ENCODE measurements around the gene DCTD. TPM values are rescaled to one million over a fixed set of nuclear protein-coding genes. Genes with fewer than 3 reads are reported as not detected.

The DCTD gene
- total RNA-seq, 1 donor from 2014 or later = 99.4 TPM

DNA sequence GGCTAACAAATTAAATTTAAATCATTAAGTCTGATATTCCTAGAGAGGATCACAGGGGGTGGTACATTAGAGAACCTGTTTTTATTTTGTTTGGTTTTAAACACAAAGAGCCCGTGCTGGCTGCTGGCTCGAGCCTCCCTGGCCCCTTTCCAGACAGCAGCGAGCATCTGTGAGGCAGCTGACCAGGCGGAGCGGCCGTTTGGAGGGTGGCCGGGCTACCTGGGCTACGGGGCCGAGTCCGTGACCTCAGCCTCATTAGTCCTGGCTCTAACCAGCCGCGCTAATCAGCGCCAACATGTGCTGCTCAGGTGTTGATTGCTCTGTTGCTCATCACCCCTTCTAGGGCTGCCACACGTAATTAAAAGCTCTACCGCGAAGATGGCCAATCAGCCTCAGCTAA is 35.3 kb downstream of the DCTD start:
- H3K36me3 Mint-ChIP-seq (ENCODE audit: insufficient read depth) = peaks cover 54% of the 10 kb centered on the region
- peaks cover 11% of the 10 kb centered on the region for H3K4me1 Mint-ChIP-seq (ENCODE audit: low read depth)
- no peak overlapping the region for H3K4me3 Mint-ChIP-seq (ENCODE audit: low read depth)
- no peak for DNase-seq (ENCODE audit: low spot score, unreplicated experiment)
- peaks cover 7% of the 10 kb centered on the region for H3K27me3 Mint-ChIP-seq
- TF ChIP-seq, protein P1, sequence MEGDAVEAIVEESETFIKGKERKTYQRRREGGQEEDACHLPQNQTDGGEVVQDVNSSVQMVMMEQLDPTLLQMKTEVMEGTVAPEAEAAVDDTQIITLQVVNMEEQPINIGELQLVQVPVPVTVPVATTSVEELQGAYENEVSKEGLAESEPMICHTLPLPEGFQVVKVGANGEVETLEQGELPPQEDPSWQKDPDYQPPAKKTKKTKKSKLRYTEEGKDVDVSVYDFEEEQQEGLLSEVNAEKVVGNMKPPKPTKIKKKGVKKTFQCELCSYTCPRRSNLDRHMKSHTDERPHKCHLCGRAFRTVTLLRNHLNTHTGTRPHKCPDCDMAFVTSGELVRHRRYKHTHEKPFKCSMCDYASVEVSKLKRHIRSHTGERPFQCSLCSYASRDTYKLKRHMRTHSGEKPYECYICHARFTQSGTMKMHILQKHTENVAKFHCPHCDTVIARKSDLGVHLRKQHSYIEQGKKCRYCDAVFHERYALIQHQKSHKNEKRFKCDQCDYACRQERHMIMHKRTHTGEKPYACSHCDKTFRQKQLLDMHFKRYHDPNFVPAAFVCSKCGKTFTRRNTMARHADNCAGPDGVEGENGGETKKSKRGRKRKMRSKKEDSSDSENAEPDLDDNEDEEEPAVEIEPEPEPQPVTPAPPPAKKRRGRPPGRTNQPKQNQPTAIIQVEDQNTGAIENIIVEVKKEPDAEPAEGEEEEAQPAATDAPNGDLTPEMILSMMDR (IDR thresholded peaks at IDR 0.05; ENCODE audit: unreplicated experiment) = no peak
- no peak overlapping the region for H3K27ac Mint-ChIP-seq
- H3K9me3 Mint-ChIP-seq (ENCODE audit: low read depth) = peaks cover 31% of the 10 kb centered on the region

- Mint-ChIP-seq H3K36me3 (ENCODE audit: insufficient read depth) (peaks cover 42% of the 10 kb centered on the region), H3K27ac (peak overlapping the region; percentile 84), H3K4me1 (ENCODE audit: low read depth) (peaks cover 11% of the 10 kb centered on the region), H3K9me3 (ENCODE audit: low read depth) (peaks cover 24% of the 10 kb centered on the region), H3K27me3 (peaks cover 7% of the 10 kb centered on the region), H3K4me3 (ENCODE audit: low read depth) (no peak overlapping the region)
- DNase-seq (ENCODE audit: low spot score, unreplicated experiment) = no peak
- TF ChIP-seq, protein P1 (IDR thresholded peaks at IDR 0.05; ENCODE audit: unreplicated experiment) = no peak
Observed at GRCh38 chr4:182880387-182881356, 36.5 kb downstream of the DCTD start.

DNA sequence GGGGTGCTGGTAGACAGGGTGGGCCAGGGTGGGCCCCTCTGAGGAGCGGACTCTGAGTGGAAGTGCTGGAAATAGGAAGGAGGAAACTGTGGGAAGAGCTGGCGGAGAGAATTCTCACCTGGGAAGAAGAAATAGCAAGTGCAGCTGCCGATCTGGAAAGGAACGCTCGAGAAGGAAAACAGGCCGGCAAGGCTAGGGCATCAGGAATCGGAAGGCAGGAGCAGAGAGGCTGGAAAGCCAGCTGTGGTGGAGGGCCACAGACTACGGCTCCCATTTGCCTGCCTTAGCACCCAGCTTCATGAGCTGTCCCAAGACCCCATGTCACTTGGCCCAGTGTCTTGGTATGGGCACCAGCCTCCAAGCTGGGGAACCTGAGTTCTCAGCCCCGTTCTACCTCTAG is 37.3 kb downstream of the DCTD start:
- TF ChIP-seq, protein P1 (IDR thresholded peaks at IDR 0.05; ENCODE audit: unreplicated experiment) = no peak
- Mint-ChIP-seq H3K4me3 (ENCODE audit: low read depth) (no peak overlapping the region), H3K9me3 (ENCODE audit: low read depth) (peaks cover 18% of the 10 kb centered on the region), H3K4me1 (ENCODE audit: low read depth) (peaks cover 11% of the 10 kb centered on the region), H3K27me3 (peaks cover 7% of the 10 kb centered on the region), H3K36me3 (ENCODE audit: insufficient read depth) (peaks cover 37% of the 10 kb centered on the region), H3K27ac (no peak overlapping the region)
- DNase-seq (ENCODE audit: low spot score, unreplicated experiment) = no peak

GRCh38 chr4:182878633-182879495 is 38.3 kb downstream of the DCTD start:
- no peak overlapping the region for H3K27ac Mint-ChIP-seq
- H3K4me1 Mint-ChIP-seq (ENCODE audit: low read depth) = peaks cover 11% of the 10 kb centered on the region
- peaks cover 7% of the 10 kb centered on the region for H3K27me3 Mint-ChIP-seq

More at GRCh38 chr4:182878633-182879495, 38.3 kb downstream of the DCTD start:
- DNase-seq (ENCODE audit: low spot score, unreplicated experiment) = no peak
- H3K4me3 Mint-ChIP-seq (ENCODE audit: low read depth) = no peak overlapping the region
- peaks cover 13% of the 10 kb centered on the region for H3K9me3 Mint-ChIP-seq (ENCODE audit: low read depth)
- TF ChIP-seq, protein P1 (IDR thresholded peaks at IDR 0.05; ENCODE audit: unreplicated experiment) = no peak
- H3K36me3 Mint-ChIP-seq (ENCODE audit: insufficient read depth) = peaks cover 30% of the 10 kb centered on the region
